HepG2 (cell line): ENCODE data around the gene CD68. TPM values are rescaled to one million over a fixed set of nuclear protein-coding genes. Genes with fewer than 3 reads are reported as not detected.

Experiments used
- DR1 ChIP-seq: sonication (generic); formaldehyde crosslinking; IDR thresholded peaks from 2 replicates; pipeline ENCODE4 v1.8.0; 2021; ENCODE audit warnings: mild to moderate bottlenecking, missing genetic modification reagents, inconsistent platforms
- ELF3 ChIP-seq: IDR thresholded peaks from 2 replicates; pipeline ENCODE4 v1.6.1; 2016; ENCODE audit warnings: missing genetic modification reagents, missing compliant biosample characterization
- KLF6 ChIP-seq: IDR thresholded peaks from 2 replicates; pipeline ENCODE4 v1.8.0; 2016; ENCODE audit warnings: missing biosample characterization, missing genetic modification reagents
- PCBP2 ChIP-seq: fragments of 200-400 bp; formaldehyde crosslinking; optimal IDR thresholded peaks from 2 replicates; pipeline ENCODE3; 2018; ENCODE audit warnings: low read length, low read depth; ENCODE audit not compliant: poor library complexity, severe bottlenecking
- PHF21A ChIP-seq: sonication (generic); formaldehyde crosslinking; IDR thresholded peaks from 2 replicates; pipeline ENCODE4 v1.5.0; 2020; ENCODE audit warnings: mild to moderate bottlenecking, missing genetic modification reagents
- RFX3 ChIP-seq: IDR thresholded peaks from 2 replicates; pipeline ENCODE4 v1.6.1; 2016; ENCODE audit warnings: missing biosample characterization, missing genetic modification reagents
- SETDB1 ChIP-seq: sonication (generic); formaldehyde crosslinking; IDR thresholded peaks from 2 replicates; pipeline ENCODE4 v1.5.1; 2020; ENCODE audit warnings: missing genetic modification reagents, mild to moderate bottlenecking, borderline replicate concordance
- TBP ChIP-seq: sonication (generic); formaldehyde crosslinking; IDR thresholded peaks from 2 replicates; pipeline ENCODE4 v1.5.0; 2020; ENCODE audit warnings: missing genetic modification reagents
- U2AF2 ChIP-seq: fragments of 200-400 bp; formaldehyde crosslinking; IDR thresholded peaks from 2 replicates; pipeline ENCODE4 v1.6.1; 2017; ENCODE audit warnings: low read depth, mild to moderate bottlenecking, low read length
- ZFP90 ChIP-seq: sonication (generic); formaldehyde crosslinking; IDR thresholded peaks from 2 replicates; pipeline ENCODE4 v1.8.0; 2022; ENCODE audit warnings: missing genetic modification reagents, mild to moderate bottlenecking, inconsistent platforms, borderline replicate concordance
- ZNF552 ChIP-seq: sonication (generic); formaldehyde crosslinking; IDR thresholded peaks from 2 replicates; pipeline ENCODE4 v1.9.0; 2022; ENCODE audit warnings: missing genetic modification reagents, mild to moderate bottlenecking, borderline replicate concordance
- ZNF564 ChIP-seq: sonication (generic); formaldehyde crosslinking; IDR thresholded peaks from 2 replicates; pipeline ENCODE4 v1.8.1; 2023; ENCODE audit warnings: mild to moderate bottlenecking, missing genetic modification reagents
- ZNF703 ChIP-seq: sonication (generic); formaldehyde crosslinking; IDR thresholded peaks from 2 replicates; pipeline ENCODE4 v1.5.1; 2020; ENCODE audit warnings: missing genetic modification reagents, mild to moderate bottlenecking, moderate library complexity, borderline replicate concordance
- ZNF788 ChIP-seq: sonication (generic); formaldehyde crosslinking; IDR thresholded peaks from 2 replicates; pipeline ENCODE4 v1.5.0; 2020; ENCODE audit warnings: mild to moderate bottlenecking, missing genetic modification reagents, borderline replicate concordance
- ZNF792 ChIP-seq: IDR thresholded peaks from 2 replicates; pipeline ENCODE4 v1.6.1; 2016
- ZNF841 ChIP-seq: sonication (generic); formaldehyde crosslinking; IDR thresholded peaks from 2 replicates; pipeline ENCODE4 v1.8.1; 2023; ENCODE audit warnings: missing genetic modification reagents, borderline replicate concordance
- polyA plus RNA-seq, 8 experiments: library from polyadenylated mRNA; depleted of rRNA in 3 of 8; stranded (reverse) in 7 of 8; unstranded in 1 of 8; fragments of >200 nt; fragmentation: Illumina TruSeq in 4 of 8; extraction: Trizol in 4 of 8; gene quantifications; 2 replicates each; pipeline versions ENCODE4 v1.2.1 to v1.2.3, GENCODE V29; 2011 to 2016; ENCODE audit warnings: low read depth in 4 of 8, missing spikeins in 1 of 8, mixed read lengths in 1 of 8; ENCODE audit not compliant: insufficient read depth in 1 of 8
- total RNA-seq, 5 experiments: library from RNA; depleted of rRNA; stranded (reverse); fragments of >200 nt; fragmentation: Illumina TruSeq; extraction: Trizol; gene quantifications; 2 replicates each; pipeline ENCODE4 v1.2.3, GENCODE V29; 2016; ENCODE audit warnings: low read depth in 1 of 5
- TF ChIP-seq, protein P1 (sequence below): sonication (generic); formaldehyde crosslinking; IDR thresholded peaks from 2 replicates; pipeline ENCODE4 v1.4.0; 2020; ENCODE audit warnings: missing genetic modification reagents
- TF ChIP-seq, protein P2 (sequence below): sonication (generic); formaldehyde crosslinking; IDR thresholded peaks from 2 replicates; pipeline ENCODE4 v1.8.0; 2022; ENCODE audit warnings: mild to moderate bottlenecking, missing genetic modification reagents, moderate library complexity
- TF ChIP-seq, protein P3 (sequence below): sonication (generic); formaldehyde crosslinking; IDR thresholded peaks from 2 replicates; pipeline ENCODE4 v1.9.0; 2022; ENCODE audit warnings: low read depth, missing genetic modification reagents
- TF ChIP-seq, protein P4 (sequence below): sonication (generic); formaldehyde crosslinking; conservative IDR thresholded peaks from 2 replicates; pipeline ENCODE4 v1.8.1; 2023; ENCODE audit warnings: missing genetic modification reagents
- TF ChIP-seq, protein P5 (sequence below): IDR thresholded peaks from 2 replicates; pipeline ENCODE4 v1.6.1; 2016; ENCODE audit warnings: missing biosample characterization, missing genetic modification reagents, low read depth
- TF ChIP-seq, protein P6 (sequence below): sonication (generic); formaldehyde crosslinking; IDR thresholded peaks from 2 replicates; pipeline ENCODE4 v1.4.0; 2020; ENCODE audit warnings: missing genetic modification reagents
- TF ChIP-seq, protein P7 (sequence below): sonication (generic); formaldehyde crosslinking; IDR thresholded peaks from 2 replicates; pipeline ENCODE4 v1.8.0; 2023; ENCODE audit warnings: mild to moderate bottlenecking, missing genetic modification reagents

Gene CD68
- total and polyA plus RNA-seq, 2 of the 13 experiments (the other 11 are each of a cell fraction or from before 2014, with no cell fraction given) = 10.3 to 104 TPM

DNA sequence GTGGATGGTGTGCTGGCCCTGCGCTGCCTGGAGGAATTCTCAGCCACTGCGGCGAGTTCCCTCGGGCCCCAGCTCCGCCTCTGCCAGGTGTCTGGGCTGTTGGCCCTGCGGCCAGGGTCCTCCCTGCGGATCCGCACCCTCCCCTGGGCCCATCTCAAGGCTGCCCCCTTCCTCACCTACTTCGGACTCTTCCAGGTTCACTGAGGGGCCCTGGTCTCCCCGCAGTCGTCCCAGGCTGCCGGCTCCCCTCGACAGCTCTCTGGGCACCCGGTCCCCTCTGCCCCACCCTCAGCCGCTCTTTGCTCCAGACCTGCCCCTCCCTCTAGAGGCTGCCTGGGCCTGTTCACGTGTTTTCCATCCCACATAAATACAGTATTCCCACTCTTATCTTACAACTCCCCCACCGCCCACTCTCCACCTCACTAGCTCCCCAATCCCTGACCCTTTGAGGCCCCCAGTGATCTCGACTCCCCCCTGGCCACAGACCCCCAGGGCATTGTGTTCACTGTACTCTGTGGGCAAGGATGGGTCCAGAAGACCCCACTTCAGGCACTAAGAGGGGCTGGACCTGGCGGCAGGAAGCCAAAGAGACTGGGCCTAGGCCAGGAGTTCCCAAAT, 22.2 kb upstream of the CD68 start (continued):
- TF ChIP-seq ELF3 (CRISPR knock-in tag) (no peak), ZNF564 (CRISPR knock-in tag) (no peak), ZFP90 (CRISPR knock-in tag) (no peak), ZNF552 (CRISPR knock-in tag) (no peak), TBP (CRISPR knock-in tag) (no peak), SETDB1 (CRISPR knock-in tag) (no peak), ZNF703 (CRISPR knock-in tag) (no peak), RFX3 (CRISPR knock-in tag) (no peak), ZNF841 (CRISPR knock-in tag) (no peak), ZNF788 (peak; percentile 32; the same call in 1 of the 2 replicates), U2AF2 (no peak), PCBP2 (no peak), ZNF792 (CRISPR knock-in tag) (no peak; the same call in 1 of the 2 replicates), KLF6 (CRISPR knock-in tag) (no peak), PHF21A (CRISPR knock-in tag) (no peak), DR1 (CRISPR knock-in tag) (no peak)
- TF ChIP-seq, protein P1, sequence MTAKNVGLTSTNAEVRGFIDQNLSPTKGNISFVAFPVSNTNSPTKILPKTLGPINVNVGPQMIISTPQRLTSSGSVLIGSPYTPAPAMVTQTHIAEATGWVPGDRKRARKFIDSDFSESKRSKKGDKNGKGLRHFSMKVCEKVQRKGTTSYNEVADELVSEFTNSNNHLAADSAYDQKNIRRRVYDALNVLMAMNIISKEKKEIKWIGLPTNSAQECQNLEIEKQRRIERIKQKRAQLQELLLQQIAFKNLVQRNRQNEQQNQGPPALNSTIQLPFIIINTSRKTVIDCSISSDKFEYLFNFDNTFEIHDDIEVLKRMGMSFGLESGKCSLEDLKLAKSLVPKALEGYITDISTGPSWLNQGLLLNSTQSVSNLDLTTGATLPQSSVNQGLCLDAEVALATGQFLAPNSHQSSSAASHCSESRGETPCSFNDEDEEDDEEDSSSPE (CRISPR knock-in tag) = peak; percentile 47; the same call in 1 of the 2 replicates
- TF ChIP-seq, protein P2, sequence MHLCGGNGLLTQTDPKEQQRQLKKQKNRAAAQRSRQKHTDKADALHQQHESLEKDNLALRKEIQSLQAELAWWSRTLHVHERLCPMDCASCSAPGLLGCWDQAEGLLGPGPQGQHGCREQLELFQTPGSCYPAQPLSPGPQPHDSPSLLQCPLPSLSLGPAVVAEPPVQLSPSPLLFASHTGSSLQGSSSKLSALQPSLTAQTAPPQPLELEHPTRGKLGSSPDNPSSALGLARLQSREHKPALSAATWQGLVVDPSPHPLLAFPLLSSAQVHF = no peak
- TF ChIP-seq, protein P3, sequence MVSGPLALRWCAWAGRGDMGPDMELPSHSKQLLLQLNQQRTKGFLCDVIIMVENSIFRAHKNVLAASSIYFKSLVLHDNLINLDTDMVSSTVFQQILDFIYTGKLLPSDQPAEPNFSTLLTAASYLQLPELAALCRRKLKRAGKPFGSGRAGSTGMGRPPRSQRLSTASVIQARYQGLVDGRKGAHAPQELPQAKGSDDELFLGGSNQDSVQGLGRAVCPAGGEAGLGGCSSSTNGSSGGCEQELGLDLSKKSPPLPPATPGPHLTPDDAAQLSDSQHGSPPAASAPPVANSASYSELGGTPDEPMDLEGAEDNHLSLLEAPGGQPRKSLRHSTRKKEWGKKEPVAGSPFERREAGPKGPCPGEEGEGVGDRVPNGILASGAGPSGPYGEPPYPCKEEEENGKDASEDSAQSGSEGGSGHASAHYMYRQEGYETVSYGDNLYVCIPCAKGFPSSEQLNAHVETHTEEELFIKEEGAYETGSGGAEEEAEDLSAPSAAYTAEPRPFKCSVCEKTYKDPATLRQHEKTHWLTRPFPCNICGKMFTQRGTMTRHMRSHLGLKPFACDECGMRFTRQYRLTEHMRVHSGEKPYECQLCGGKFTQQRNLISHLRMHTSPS (CRISPR knock-in tag) = 0 out of 2 replicates have a peak, but pooled peaks have one; percentile 36
- TF ChIP-seq, protein P4, sequence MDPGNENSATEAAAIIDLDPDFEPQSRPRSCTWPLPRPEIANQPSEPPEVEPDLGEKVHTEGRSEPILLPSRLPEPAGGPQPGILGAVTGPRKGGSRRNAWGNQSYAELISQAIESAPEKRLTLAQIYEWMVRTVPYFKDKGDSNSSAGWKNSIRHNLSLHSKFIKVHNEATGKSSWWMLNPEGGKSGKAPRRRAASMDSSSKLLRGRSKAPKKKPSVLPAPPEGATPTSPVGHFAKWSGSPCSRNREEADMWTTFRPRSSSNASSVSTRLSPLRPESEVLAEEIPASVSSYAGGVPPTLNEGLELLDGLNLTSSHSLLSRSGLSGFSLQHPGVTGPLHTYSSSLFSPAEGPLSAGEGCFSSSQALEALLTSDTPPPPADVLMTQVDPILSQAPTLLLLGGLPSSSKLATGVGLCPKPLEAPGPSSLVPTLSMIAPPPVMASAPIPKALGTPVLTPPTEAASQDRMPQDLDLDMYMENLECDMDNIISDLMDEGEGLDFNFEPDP = no peak
- TF ChIP-seq, protein P5, sequence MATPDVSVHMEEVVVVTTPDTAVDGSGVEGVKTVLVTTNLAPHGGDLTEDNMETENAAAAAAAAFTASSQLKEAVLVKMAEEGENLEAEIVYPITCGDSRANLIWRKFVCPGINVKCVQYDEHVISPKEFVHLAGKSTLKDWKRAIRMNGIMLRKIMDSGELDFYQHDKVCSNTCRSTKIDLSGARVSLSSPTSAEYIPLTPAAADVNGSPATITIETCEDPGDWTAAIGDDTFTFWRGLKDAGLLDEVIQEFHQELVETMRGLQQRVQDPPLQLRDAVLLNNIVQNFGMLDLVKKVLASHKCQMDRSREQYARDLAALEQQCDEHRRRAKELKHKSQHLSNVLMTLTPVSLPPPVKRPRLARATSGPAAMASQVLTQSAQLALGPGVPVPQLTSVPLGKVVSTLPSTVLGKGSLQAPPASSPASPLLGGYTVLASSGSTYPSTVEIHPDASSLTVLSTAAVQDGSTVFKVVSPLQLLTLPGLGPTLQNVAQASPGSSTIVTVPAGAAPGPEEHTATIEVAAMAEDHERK (CRISPR knock-in tag) = no peak
- TF ChIP-seq, protein P6, sequence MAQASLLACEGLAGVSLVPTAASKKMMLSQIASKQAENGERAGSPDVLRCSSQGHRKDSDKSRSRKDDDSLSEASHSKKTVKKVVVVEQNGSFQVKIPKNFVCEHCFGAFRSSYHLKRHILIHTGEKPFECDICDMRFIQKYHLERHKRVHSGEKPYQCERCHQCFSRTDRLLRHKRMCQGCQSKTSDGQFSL (CRISPR knock-in tag) = no peak
- TF ChIP-seq, protein P7, sequence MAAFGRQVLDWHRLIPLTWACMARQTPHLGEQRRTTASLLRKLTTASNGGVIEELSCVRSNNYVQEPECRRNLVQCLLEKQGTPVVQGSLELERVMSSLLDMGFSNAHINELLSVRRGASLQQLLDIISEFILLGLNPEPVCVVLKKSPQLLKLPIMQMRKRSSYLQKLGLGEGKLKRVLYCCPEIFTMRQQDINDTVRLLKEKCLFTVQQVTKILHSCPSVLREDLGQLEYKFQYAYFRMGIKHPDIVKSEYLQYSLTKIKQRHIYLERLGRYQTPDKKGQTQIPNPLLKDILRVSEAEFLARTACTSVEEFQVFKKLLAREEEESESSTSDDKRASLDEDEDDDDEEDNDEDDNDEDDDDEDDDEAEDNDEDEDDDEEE (CRISPR knock-in tag) = no peak
